AG10803 (cell line): Measurements from ENCODE around the gene UPK3BL1.
"Not testable (repeated sequence)": the region's sequence is repeated elsewhere in the genome, so short reads cannot be mapped to it uniquely, and the experiment has no call there.

ENCODE experiments used
- DNase-seq: peaks from one replicate; pipeline ENCODE4 v3.0.0; 2010; ENCODE audit warnings: low read depth
- H3K4me3 ChIP-seq: 2 replicates; pipeline ENCODE4 v1.5.1; 2011; ENCODE audit warnings: mild to moderate bottlenecking, low read length, control low read depth

UPK3BL1 gene

DNA sequence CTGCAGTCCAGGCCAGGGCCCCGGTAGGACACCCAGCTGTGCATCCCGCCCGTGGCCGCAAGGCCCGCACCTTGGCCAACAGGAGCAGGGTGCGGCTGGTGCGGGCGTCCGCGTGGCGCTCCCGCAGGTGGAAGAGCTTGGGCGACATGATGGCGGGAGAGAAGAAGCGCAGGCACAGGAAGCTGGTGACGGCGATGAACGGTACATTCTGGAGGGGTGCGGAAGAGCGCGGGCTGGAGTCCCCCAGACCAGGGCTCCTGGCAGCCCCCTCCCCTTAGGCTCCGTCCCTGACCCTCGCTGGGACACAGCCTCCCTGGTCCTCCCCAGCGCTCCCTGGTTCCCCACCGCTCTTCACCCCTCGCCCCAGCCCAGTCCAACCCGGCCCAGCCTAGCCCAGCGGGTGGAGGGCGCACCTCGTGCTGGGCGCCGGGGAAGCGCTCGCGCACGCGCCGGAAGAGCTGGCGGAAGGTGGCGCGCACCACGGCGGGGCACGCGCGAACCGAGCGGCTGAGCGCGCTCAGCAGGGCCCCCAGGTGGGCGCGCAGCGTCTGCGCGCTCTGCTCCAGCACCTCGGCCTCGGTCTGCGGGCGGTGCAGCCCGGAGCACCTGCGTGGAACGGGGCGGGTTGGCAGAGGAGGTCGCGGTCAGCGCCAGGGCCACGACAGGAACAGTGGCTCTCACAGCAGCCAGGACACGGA is 48.8 kb downstream of the UPK3BL1 start:
- not testable (repeated sequence) for DNase-seq, H3K4me3 ChIP-seq

DNA sequence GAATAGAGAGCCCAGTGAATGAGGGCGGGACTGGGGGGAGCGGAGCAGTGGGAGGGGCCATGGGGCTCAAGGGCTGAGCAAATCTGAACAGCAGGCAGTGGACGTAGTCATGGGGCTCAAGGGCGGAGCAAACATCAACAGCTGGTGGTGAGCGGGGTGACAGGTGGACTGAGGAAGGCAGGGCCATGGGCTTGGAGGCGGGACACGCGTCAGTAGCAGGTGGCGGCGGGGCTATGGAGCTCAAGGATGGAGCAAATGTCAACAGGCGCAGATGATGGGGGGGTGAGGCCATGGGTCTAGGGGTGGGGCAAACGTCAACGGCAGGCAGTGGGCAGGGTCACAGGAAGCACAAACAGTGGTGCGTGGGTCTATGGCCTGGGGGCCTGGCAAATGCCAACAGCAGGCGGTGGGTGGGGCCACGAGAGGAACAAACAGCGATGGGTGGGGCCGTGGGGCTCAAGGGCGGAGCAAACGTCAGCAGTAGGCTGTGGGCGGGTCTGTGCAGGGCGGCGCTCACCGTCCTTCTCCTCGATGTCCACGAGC is 50.0 kb downstream of the UPK3BL1 start:
- DNase-seq, H3K4me3 ChIP-seq: not testable (repeated sequence)

DNA sequence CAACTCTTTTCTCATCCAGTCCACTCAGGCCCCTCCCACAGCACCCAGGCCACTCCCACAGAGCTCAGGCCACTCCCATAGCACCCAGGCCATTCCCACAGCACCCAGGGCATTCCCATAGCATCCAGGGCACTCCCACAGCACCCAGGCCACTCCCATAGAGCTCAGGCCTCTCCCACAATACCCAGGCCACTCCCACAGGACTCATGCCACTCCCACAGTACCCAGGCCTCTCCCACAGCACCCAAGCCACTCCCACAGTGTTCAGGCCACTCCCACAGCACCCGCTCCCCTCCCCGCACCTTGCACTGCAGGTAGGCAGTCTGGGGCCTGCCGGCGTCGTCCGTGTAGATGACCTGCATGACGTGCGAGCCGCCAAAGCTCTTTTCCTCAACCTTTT is 52.7 kb downstream of the UPK3BL1 start:
- not testable (repeated sequence) for H3K4me3 ChIP-seq, DNase-seq
